HuH-7.5 (cell line): ENCODE results near the gene REXO5.

Experiments
- DNase-seq: peaks from one replicate; pipeline ENCODE4 v3.0.0; 2011; ENCODE audit warnings: low spot score

REXO5 gene

GRCh38 chr16:20871941-20872815, 65.9 kb downstream of the REXO5 start:
- DNase-seq = no peak

DNA sequence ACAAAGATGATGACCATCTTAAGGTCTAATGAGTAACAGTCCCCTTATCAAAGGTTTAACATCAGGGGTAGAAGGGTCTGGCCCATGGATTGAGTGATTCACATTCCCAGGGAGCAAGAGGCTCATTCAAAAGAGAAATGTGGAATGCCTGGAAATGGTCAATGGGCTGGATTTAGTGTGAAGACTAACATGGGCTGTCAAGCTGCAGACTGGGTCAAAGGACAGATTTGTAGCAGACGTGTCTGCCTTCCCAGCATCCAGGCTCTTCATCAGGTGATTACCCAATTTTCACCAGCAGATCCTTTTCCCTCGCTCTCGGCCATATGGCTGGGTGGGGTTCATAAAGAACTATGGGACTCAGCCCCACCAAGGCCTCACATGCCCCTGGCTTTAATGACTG, 67.0 kb downstream of the REXO5 start:
- DNase-seq = no peak

- DNase-seq = no peak
These were observed 67.8 kb downstream of the REXO5 start for GRCh38 chr16:20874088-20874581.

DNA sequence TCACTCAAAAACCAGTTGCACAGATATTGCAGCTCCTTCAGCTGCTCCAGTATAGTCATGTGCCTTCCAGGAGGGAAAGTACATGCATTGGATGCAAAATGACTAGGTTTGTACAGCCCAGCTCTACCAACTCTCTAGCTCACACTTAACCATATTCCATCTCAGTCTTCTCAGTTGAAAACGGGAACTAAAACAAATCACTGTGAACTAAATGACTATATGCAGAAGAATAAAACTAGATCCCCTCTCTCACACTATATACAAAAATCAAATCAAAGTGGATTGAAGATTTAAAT, 69.0 kb downstream of the REXO5 start:
- DNase-seq = no peak

DNA sequence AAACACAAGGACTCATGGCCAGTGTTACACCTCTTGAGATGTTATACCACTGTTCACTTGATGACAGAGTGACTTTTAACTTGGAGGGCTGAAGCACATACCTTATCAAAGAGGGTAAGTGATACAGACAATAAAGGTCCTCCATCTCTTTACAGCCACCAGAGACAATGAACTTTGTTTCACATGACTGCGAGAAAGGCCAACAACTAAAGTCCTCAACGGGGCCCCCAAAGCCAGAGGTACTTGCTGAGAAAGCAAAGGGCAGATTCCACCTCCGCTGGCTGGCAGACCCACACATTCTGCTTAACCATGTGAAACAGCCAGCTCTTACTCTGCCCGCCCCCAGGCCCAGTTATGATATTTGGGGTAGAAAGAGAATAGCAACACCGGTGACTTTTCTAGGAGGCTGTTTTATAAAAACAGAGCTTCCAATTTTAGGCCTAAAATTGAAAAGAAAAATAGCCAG, 72.4 kb downstream of the REXO5 start:
- DNase-seq = no peak

- no peak for DNase-seq
These were observed 73.1 kb downstream of the REXO5 start for GRCh38 chr16:20879175-20880040.

- no peak for DNase-seq
These were observed 74.7 kb downstream of the REXO5 start for GRCh38 chr16:20880867-20881502.

- DNase-seq = no peak
These were observed 75.2 kb downstream of the REXO5 start for GRCh38 chr16:20881503-20881878.

DNA sequence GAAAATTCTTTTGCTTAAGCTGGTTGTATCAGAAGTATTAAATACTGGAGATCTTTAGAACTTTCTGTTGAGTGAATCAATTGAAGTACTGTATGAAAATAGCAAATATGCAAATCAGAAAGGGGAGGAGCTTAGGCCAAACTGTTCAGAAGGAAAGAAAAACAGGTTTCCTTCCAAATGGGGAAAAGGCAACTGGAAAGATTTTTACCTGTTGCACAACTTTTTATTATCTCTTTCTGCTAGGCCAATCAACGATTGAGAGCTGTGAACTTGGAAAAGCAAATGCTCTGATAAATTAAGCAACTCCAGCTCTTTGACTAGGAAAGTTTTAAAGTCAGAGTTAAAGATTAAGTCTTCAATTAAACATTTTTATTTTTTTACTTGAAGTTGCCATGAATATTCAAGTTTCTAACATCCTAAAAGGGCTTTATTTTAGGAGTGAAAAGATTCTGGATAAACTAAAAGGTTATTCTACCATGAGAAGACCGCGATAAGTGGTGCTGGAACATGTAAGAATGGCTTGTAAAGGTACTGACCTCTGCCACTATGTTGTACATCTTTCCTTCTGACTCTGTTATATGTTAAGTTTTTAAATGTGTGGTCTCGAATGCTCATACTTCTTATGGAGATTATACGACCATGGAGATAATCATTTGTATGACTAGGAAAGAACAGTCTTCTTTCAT, 77.4 kb downstream of the REXO5 start:
- no peak for DNase-seq

- DNase-seq = no peak
These were observed 77.9 kb downstream of the REXO5 start for GRCh38 chr16:20884240-20884556.

- DNase-seq = no peak
These were observed 80.0 kb downstream of the REXO5 start for GRCh38 chr16:20886320-20886719.

DNA sequence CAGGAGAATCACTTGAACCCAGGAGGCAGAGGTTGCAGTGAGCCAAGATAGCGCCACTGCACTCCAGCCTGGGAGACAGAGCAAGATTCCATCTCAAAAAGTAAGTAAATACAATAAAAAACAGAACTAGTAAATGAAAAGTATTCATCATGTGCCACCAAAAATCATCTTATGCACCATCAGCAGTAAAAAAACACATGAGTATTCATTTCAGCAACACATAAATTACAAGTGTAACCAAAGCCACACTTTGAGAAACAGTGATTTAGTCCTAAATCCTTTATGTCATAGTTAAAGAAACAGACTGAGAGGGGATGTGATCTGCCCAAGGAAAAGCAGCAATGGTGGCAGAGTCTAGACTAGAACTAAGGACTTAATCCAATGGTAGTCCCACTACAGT, 80.9 kb downstream of the REXO5 start:
- DNase-seq = no peak

GRCh38 chr16:20889625-20890275, 83.4 kb downstream of the REXO5 start:
- no peak for DNase-seq

DNA sequence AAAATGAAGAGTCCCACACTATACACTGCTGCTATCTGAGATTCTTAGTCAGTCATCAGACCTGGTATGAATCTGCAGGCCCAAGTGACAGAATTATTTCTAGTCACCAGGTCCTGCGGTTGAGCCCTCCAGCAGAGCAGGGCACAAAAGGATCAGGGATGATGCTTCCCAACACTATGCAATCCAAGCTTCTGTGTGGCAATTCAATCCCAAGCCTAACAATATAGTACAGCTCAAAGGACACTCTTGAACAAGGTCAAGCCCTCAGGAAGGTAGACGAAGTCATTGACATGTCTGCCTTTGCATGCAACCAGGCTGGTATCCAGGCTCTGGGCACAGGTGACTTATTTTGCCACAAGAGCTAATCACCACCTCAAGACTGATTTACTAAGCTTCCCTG, 88.1 kb downstream of the REXO5 start:
- DNase-seq = no peak

DNA sequence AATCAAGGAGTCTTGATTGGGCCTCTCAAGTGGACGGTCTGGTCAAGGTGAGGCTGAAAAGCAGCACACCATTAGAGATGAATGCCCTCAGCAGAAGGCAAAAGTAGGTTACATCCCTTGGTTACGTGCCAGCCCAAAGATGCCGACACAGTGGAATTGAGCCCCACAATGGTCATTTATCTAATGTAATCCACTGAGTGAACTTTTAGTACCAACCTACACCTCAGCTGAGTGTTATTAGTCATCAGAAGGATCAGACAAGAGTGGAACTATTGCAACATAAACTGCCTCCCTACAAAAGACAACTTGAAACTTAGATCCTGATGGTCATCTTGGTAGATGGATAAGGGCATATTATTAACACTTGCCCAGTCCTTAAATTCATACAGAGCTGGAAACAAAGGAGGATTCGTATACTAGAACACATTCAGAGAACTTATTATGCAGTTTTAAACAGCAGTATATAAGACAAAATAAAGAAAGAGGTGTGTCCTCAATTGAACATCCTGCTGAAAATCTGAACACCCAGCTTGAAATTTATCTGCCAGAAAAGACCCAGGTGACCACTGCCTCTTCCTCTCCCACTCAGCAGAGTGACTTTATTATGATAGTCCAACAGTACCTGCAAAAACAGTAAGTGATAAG, 91.0 kb downstream of the REXO5 start:
- no peak for DNase-seq

GRCh38 chr16:20897922-20898321, 91.6 kb downstream of the REXO5 start:
- no peak for DNase-seq

GRCh38 chr16:20899071-20899470, 92.7 kb downstream of the REXO5 start:
- DNase-seq = no peak
